Measurements from ENCODE around the gene VAT1L.

DNA sequence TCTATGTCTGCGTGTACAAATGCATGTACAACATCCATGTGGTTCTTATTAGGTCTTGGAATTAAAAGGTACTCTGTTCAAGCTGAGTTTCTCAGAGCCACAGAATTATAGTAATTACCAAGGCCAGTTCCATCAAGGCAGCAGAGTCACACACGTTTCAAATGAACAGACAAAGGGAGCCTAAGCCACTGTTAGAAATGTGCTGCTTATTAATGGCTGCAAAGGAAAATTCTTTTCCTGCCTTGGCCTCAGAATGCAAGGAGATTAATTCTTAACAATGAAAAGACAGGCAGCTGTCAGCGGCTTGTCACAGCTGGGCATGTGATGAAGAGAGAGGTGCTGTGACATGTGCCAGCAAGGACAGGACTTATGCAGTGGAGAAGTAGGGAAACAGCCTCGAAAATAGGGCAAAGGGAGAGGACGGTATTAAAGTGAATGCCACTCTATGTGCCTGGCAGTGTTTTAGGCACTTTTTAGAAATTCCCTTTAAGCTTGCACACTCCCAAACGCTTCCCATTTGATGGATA lies 133.9 kb downstream of the VAT1L start:
- TF ChIP-seq ZNF274 (IDR thresholded peaks at IDR 0.05; ENCODE audit: low read depth, low read length) (no peak), SUZ12 (IDR thresholded peaks at IDR 0.05; ENCODE audit: extremely low read depth, insufficient read depth, insufficient read length) (no peak)

Measured in NT2/D1 (cell line).